Measurements from ENCODE around the gene TNMD. TPM values are rescaled to one million over a fixed set of nuclear protein-coding genes. Genes with fewer than 3 reads are reported as not detected.

Gene TNMD
- total RNA-seq, 2 experiments from 2014 or later = not detected

DNA sequence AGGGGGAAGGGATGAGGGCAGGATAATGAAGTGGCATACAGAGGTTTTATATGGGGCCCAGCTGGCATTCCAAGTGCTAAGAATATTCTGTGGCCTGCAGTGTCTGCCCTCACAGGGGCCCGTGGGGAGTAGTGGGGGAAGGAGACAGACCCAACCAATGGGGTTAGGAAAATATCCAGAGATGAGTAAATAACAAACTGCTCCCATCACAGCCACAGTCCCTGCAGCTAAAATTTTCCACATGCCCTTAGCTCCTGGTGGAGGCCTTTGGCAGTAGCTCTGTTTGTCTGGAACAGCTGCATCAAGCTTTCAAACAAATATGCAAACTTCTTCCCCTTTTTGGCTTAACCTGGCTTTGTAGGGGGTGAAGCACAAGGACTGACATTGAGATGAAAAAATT lies 62.4 kb downstream of the TNMD start:
- Mint-ChIP-seq H3K4me1 (ENCODE audit: low read depth) (no peaks in the 10 kb centered on the region), H3K27ac (no peak overlapping the region), H3K4me3 (no peak overlapping the region), H3K36me3 (no peaks in the 10 kb centered on the region), H3K27me3 (peaks cover 6% of the 10 kb centered on the region), H3K9me3 (no peaks in the 10 kb centered on the region)
- ChIA-PET CTCF (interaction anchor here (1.4 kb wide), 1 partner anchor 9 kb away, joined by 3 read pairs; no protein-coding TSS in a partner anchor), POLR2A (no interaction called here)
- intact Hi-C loops (cut with micrococcal nuclease) = no loop called here
- no peak for DNase-seq

GRCh38 chrX:100647739-100648138 lies 63.0 kb downstream of the TNMD start:
- Mint-ChIP-seq H3K4me1 (ENCODE audit: low read depth) (no peaks in the 10 kb centered on the region), H3K4me3 (no peak overlapping the region), H3K9me3 (no peaks in the 10 kb centered on the region), H3K27me3 (peaks cover 2% of the 10 kb centered on the region), H3K27ac (no peak overlapping the region), H3K36me3 (no peaks in the 10 kb centered on the region)
- intact Hi-C loops (cut with micrococcal nuclease) = no loop called here
- DNase-seq = no peak
- ChIA-PET POLR2A (no interaction called here), CTCF (no interaction called here)

- CTCF ChIA-PET = no interaction called here
- DNase-seq = no peak
Observed at GRCh38 chrX:100648458-100649417, 64.0 kb downstream of the TNMD start.

More at GRCh38 chrX:100648458-100649417, 64.0 kb downstream of the TNMD start:
- intact Hi-C loops (cut with micrococcal nuclease) = no loop called here
- POLR2A ChIA-PET = no interaction called here
- H3K4me3 Mint-ChIP-seq = no peak overlapping the region
- H3K27ac Mint-ChIP-seq = no peak overlapping the region
- H3K9me3 Mint-ChIP-seq = no peaks in the 10 kb centered on the region
- peaks cover 2% of the 10 kb centered on the region for H3K27me3 Mint-ChIP-seq
- no peaks in the 10 kb centered on the region for H3K4me1 Mint-ChIP-seq (ENCODE audit: low read depth)
- no peaks in the 10 kb centered on the region for H3K36me3 Mint-ChIP-seq

Other genes starting within 250 kb of the TNMD start
- gene PCDH19, start 174.7 kb upstream of the TNMD start, total RNA-seq = not detected
- under 1 TPM in 1 of 2 experiments, not detected in 1; 0.19 TPM for gene TSPAN6, start 51.9 kb downstream of the TNMD start, total RNA-seq
- gene SRPX2, start 59.3 kb downstream of the TNMD start, total RNA-seq = not detected
- gene SYTL4, start 147.2 kb downstream of the TNMD start, total RNA-seq = not detected
- gene CSTF2, start 235.5 kb downstream of the TNMD start, total RNA-seq = 10 to 100 TPM; 41.3 to 42.8 TPM